ENCODE measurements around the gene FRMD3. TPM values are rescaled to one million over a fixed set of nuclear protein-coding genes. Genes with fewer than 3 reads are reported as not detected.

FRMD3 gene
- 0.59 and 2.0 TPM in 2 replicates for total RNA-seq

GRCh38 chr9:83538172-83538889 lies at the start of gene FRMD3:
Gene FRMD3, minus strand, starts transcription at chr9:83538401. Its CDS starts 170 bp downstream, at chr9:83538231.

Other genes with a start within 250 kb of the FRMD3 start
- gene IDNK, start 84.7 kb upstream of the FRMD3 start, total RNA-seq: 3.0 and 6.8 TPM in 2 replicates
- gene UBQLN1, start 169.6 kb upstream of the FRMD3 start, total RNA-seq: 84.4 and 91.9 TPM in 2 replicates